ENCODE results near the gene PLEKHN1. TPM values are rescaled to one million over a fixed set of nuclear protein-coding genes. Genes with fewer than 3 reads are reported as not detected.

PLEKHN1 gene
- polyA plus RNA-seq (ENCODE audit: insufficient read length), result 0.20 TPM
- long read RNA-seq, donor 1, result 0 reads
- long read RNA-seq, donor 2, result 0 reads
- long read RNA-seq, donor 3, result 0 reads
- long read RNA-seq, donor 4, result 0 reads
- long read RNA-seq, donor 5, result 0 reads
- long read RNA-seq, donor 6, result 0 reads
- long read RNA-seq, donor 7, result 0 reads
- long read RNA-seq, donor 8, result 0 reads

- DNase-seq, result no peak
These were observed at the start of gene PLEKHN1 for GRCh38 chr1:966135-966703. TSS of gene PLEKHN1 (plus strand) at chr1:966482. CDS start at chr1:966532, 50 bp downstream.

GRCh38 chr1:917076-917459, 49.2 kb upstream of the PLEKHN1 start:
- DNase-seq, result no peak

GRCh38 chr1:917466-918091, 48.7 kb upstream of the PLEKHN1 start:
- no peak for DNase-seq

- no peak for DNase-seq
These were observed 47.9 kb upstream of the PLEKHN1 start for GRCh38 chr1:918353-918752.

GRCh38 chr1:918843-919242, 47.4 kb upstream of the PLEKHN1 start:
- no peak for DNase-seq

- no peak for DNase-seq
These were observed 46.9 kb upstream of the PLEKHN1 start for GRCh38 chr1:919271-919872.

GRCh38 chr1:920010-920409, 46.3 kb upstream of the PLEKHN1 start:
- no peak for DNase-seq

- DNase-seq, result no peak
These were observed 45.8 kb upstream of the PLEKHN1 start for GRCh38 chr1:920521-920920.

GRCh38 chr1:921011-921837, 45.1 kb upstream of the PLEKHN1 start:
- DNase-seq, result peak; percentile 91

GRCh38 chr1:923131-923990, 42.9 kb upstream of the PLEKHN1 start, which contains the start of gene SAMD11:
TSS of gene SAMD11 (plus strand) at chr1:923923. CDS start at chr1:924432, 509 bp downstream.
- peak; percentile 94 for DNase-seq

- DNase-seq, result no peak
These were observed 42.2 kb upstream of the PLEKHN1 start for GRCh38 chr1:923991-924655.

- no peak for DNase-seq
These were observed 41.4 kb upstream of the PLEKHN1 start for GRCh38 chr1:924656-925560.

- DNase-seq, result no peak
These were observed 40.5 kb upstream of the PLEKHN1 start for GRCh38 chr1:925561-926421.

- DNase-seq, result no peak
These were observed 39.0 kb upstream of the PLEKHN1 start for GRCh38 chr1:927234-927633.

- DNase-seq, result no peak
These were observed 38.5 kb upstream of the PLEKHN1 start for GRCh38 chr1:927748-928147.

- no peak for DNase-seq
These were observed 37.2 kb upstream of the PLEKHN1 start for GRCh38 chr1:928825-929661.

- no peak for DNase-seq
These were observed 36.3 kb upstream of the PLEKHN1 start for GRCh38 chr1:929712-930632.
